ENCODE measurements around the gene CHAD.

DNA sequence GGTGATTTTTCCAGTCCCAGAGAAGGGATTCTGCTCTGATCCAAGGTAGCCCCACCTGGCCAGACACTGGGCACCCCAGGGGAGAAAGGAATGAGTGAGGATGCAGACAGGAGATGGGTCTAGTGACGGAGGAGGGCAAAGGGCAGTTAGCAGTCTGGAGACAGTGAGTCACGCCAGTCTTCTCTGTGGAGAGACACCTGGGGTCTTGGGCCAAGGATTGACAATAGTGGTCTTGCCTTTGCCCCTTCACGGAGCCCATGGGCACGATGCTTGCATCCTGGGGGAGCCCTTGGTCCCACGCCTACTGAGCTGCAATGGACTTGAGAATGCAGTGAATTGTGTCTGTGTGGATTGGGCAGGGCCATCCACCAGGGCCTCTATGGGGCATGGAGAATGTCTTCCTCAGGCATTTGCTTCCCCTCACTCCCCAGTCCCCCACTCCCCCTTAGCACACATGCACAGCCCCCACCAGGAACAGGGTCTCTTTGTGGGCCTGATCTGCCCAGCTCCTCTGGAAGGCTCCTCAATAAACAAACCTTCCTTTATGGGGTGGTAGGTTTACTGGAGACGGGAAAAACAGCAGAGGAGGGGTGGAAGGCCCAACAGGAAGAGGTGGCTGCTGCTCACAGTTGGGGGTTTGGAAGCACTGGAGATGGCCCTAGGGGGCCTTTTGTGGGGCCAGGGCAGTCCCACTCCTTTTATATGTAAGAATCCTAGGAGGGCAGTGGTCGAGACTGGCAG is 1.4 kb downstream of the CHAD start:
- TF ChIP-seq EZH2 (IDR thresholded peaks at IDR 0.05) (no peak), POLR2AphosphoS5 (IDR thresholded peaks at IDR 0.05; ENCODE audit: borderline replicate concordance, low read depth, low read length) (no peak), FOXP2 (optimal IDR thresholded peaks at IDR 0.05; ENCODE audit: control extremely low read depth, extremely low read length, insufficient read depth) (no peak)
